PC-9 (cell line): ENCODE measurements around the gene MRPL12.

Experiments
- EZH2 ChIP-seq: fragments of 200-600 bp; sonication (generic); IDR thresholded peaks from 2 replicates; pipeline ENCODE4 v1.8.0; 2017; ENCODE audit warnings: antibody characterized with exemption, low read depth
- TF ChIP-seq, protein P1 (sequence below): fragments of 200-600 bp; sonication (generic); conservative IDR thresholded peaks from 2 replicates; pipeline ENCODE4 v1.6.1; 2017; ENCODE audit warnings: mixed run types, antibody characterized with exemption, mild to moderate bottlenecking, moderate library complexity

DNA sequence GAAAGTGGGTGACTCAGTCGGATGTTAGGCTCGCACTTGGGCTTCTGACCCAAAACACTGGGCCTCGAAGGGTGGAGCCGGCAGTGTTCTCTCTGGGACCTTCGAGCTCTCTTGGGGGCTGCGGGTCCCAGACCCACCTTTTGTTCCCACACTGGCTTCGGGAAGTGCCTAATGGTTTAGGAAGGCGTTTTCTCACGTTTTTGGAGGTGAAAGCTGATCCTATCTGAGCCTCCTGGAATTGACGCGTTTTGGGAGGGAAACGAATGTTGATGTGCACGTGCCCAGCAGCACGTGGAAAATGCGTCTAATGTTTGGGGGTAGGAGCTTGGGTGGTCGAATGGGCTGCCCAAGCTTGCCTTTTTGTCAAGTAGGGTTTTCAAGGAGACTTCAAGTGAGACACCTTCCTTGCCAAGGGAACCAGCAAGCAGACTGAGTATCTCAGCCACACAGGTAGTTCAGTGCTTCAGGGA lies 18.7 kb upstream of the MRPL12 start:
- TF ChIP-seq, protein P1, sequence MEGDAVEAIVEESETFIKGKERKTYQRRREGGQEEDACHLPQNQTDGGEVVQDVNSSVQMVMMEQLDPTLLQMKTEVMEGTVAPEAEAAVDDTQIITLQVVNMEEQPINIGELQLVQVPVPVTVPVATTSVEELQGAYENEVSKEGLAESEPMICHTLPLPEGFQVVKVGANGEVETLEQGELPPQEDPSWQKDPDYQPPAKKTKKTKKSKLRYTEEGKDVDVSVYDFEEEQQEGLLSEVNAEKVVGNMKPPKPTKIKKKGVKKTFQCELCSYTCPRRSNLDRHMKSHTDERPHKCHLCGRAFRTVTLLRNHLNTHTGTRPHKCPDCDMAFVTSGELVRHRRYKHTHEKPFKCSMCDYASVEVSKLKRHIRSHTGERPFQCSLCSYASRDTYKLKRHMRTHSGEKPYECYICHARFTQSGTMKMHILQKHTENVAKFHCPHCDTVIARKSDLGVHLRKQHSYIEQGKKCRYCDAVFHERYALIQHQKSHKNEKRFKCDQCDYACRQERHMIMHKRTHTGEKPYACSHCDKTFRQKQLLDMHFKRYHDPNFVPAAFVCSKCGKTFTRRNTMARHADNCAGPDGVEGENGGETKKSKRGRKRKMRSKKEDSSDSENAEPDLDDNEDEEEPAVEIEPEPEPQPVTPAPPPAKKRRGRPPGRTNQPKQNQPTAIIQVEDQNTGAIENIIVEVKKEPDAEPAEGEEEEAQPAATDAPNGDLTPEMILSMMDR, result no peak
- TF ChIP-seq EZH2, result no peak
